Osteocyte (in vitro differentiated cells): ENCODE results near the gene IL10RB. TPM values are rescaled to one million over a fixed set of nuclear protein-coding genes. Genes with fewer than 3 reads are reported as not detected.

Experiments
- DNase-seq: peaks from one replicate; pipeline ENCODE4 v3.0.0; 2021; ENCODE audit warnings: mixed read lengths; ENCODE audit not compliant: unreplicated experiment; ENCODE audit errors: extremely low spot score
- H3K27ac Mint-ChIP-seq: one replicate; pipeline ENCODE4 v1.8.0; 2021; ENCODE audit warnings: mild to moderate bottlenecking, mixed read lengths; ENCODE audit not compliant: unreplicated experiment
- H3K27me3 Mint-ChIP-seq: one replicate; pipeline ENCODE4 v1.8.0; 2021; ENCODE audit warnings: mixed read lengths; ENCODE audit not compliant: unreplicated experiment
- H3K36me3 Mint-ChIP-seq: one replicate; pipeline ENCODE4 v1.8.0; 2021; ENCODE audit warnings: mixed read lengths; ENCODE audit not compliant: unreplicated experiment
- H3K4me1 Mint-ChIP-seq: one replicate; pipeline ENCODE4 v1.8.0; 2021; ENCODE audit warnings: mixed read lengths; ENCODE audit not compliant: unreplicated experiment
- H3K4me3 Mint-ChIP-seq: one replicate; pipeline ENCODE4 v1.8.0; 2021; ENCODE audit warnings: mild to moderate bottlenecking, moderate library complexity, mixed read lengths; ENCODE audit not compliant: unreplicated experiment
- H3K9me3 Mint-ChIP-seq: one replicate; pipeline ENCODE4 v1.8.0; 2021; ENCODE audit warnings: mixed read lengths; ENCODE audit not compliant: unreplicated experiment
- total RNA-seq: library from RNA; stranded (reverse); gene quantifications from 2 replicates; pipeline ENCODE4 v1.2.1, GENCODE V29; 2021
- TF ChIP-seq, protein P1 (sequence below): fragments of 200-600 bp; sonication (generic); IDR thresholded peaks from 2 replicates; pipeline ENCODE4 v1.5.0; 2021; ENCODE audit warnings: antibody characterized with exemption, mild to moderate bottlenecking, moderate library complexity

IL10RB gene
- total RNA-seq, 1 donor from 2014 or later: 21.1 TPM

DNA sequence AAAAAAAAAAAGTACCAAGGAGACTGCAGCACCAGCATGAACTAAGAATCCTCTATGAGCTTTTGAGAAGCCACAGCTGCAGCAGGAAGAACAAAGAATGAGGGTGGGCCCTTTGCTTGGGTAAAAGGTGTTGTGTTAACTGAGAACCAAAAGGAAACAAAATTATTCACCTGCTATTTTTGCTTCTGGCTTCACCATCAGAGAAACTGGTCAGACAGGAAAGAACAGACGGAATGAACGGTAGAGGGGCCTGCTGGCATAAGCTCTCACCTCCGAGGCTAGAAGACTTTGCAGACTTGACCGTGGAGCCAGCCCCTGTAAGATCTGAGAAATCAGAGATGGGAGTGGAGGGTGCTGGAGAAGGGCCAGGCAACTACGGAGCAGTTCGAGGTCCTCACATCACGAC is 27.6 kb downstream of the IL10RB start:
- no peaks in the 10 kb centered on the region for H3K27me3 Mint-ChIP-seq
- H3K4me3 Mint-ChIP-seq: no peak overlapping the region
- H3K4me1 Mint-ChIP-seq: peaks cover 10% of the 10 kb centered on the region
- no peak for DNase-seq
- no peaks in the 10 kb centered on the region for H3K9me3 Mint-ChIP-seq
- no peak overlapping the region for H3K27ac Mint-ChIP-seq
- peaks cover 12% of the 10 kb centered on the region for H3K36me3 Mint-ChIP-seq
- TF ChIP-seq, protein P1, sequence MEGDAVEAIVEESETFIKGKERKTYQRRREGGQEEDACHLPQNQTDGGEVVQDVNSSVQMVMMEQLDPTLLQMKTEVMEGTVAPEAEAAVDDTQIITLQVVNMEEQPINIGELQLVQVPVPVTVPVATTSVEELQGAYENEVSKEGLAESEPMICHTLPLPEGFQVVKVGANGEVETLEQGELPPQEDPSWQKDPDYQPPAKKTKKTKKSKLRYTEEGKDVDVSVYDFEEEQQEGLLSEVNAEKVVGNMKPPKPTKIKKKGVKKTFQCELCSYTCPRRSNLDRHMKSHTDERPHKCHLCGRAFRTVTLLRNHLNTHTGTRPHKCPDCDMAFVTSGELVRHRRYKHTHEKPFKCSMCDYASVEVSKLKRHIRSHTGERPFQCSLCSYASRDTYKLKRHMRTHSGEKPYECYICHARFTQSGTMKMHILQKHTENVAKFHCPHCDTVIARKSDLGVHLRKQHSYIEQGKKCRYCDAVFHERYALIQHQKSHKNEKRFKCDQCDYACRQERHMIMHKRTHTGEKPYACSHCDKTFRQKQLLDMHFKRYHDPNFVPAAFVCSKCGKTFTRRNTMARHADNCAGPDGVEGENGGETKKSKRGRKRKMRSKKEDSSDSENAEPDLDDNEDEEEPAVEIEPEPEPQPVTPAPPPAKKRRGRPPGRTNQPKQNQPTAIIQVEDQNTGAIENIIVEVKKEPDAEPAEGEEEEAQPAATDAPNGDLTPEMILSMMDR: no peak

DNA sequence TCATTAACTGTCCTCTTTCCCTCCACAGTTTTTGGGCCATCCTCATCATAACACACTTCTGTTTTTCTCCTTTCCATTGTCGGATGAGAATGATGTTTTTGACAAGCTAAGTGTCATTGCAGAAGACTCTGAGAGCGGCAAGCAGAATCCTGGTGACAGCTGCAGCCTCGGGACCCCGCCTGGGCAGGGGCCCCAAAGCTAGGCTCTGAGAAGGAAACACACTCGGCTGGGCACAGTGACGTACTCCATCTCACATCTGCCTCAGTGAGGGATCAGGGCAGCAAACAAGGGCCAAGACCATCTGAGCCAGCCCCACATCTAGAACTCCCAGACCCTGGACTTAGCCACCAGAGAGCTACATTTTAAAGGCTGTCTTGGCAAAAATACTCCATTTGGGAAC is 30.0 kb downstream of the IL10RB start:
- Mint-ChIP-seq H3K4me1 (peaks cover 7% of the 10 kb centered on the region), H3K9me3 (no peaks in the 10 kb centered on the region), H3K27ac (no peak overlapping the region), H3K36me3 (peaks cover 12% of the 10 kb centered on the region), H3K27me3 (no peaks in the 10 kb centered on the region), H3K4me3 (no peak overlapping the region)
- no peak for DNase-seq
- TF ChIP-seq, protein P1: no peak

DNA sequence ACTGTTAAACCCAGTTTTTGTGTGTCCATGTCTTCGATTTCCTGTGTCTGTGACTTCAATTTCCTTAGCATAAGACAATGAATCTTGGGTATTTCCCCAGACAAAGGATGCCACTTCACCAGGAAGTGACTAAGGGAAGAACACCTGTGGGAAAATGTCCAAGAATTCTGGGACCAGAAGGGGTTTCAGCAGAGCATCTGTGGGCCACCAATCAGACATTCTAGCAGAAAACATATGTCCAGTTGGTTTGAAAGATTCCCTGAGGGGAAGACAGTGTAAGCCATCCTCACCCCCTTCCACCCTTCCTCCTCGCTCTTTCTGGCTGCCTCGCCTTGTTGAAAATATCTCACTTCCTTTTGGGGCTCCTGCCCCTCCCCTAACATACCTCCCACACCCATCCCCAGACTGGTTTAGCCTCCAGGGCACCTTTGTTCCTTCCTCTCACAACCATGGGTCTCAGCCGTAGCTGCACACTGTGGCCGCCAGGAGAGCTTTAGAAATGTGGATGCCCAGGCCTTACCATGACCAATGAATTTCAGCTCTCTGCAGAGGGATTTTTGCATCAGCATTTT is 33.1 kb downstream of the IL10RB start:
- H3K4me3 Mint-ChIP-seq: no peak overlapping the region
- H3K36me3 Mint-ChIP-seq: no peaks in the 10 kb centered on the region
- peaks cover 7% of the 10 kb centered on the region for H3K4me1 Mint-ChIP-seq
- no peak for DNase-seq
- TF ChIP-seq, protein P1: no peak
- no peaks in the 10 kb centered on the region for H3K9me3 Mint-ChIP-seq
- no peaks in the 10 kb centered on the region for H3K27me3 Mint-ChIP-seq
- H3K27ac Mint-ChIP-seq: no peak overlapping the region

DNA sequence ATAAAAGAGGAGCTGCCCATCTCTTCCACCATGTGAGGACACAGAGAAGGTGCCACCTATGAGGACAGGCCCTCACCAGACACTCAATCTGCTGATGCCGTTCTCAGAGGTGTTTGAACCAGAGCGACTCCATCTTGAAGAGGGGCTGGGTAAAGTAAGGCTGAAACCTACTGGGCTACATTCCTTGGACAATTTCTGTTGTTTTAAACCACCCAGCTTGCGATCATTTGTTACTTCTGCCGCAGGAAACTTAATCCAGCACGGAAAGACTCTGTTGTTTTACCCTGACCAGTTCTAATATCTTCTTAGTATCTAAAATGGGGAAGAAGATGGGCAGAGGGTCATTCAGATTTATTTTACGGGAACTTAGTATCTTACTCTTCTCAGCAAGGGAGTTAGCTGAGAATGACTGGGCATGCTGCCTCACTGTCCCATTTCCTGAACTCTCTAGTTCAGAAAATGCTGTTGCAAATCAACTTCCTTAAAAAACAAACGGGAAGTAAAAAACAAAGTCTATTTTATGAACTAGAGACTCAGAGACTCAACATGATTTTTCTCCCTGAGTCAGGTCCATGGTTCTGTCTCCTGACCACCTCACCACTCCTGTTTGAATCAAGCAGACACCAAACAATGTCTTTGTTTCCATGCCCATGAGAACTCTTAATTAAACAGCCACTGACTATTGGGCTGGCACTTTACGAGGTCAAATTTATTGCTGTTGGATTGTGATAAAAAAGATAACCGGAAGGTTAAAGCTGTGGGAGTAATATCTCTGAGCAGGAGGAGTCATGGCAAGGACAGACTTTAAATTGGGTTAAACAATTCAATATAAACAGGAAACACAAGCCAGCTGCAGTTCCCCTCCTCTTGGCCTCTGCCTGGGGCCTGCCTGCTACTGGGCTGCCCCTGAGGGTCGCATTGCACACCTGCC is 34.8 kb downstream of the IL10RB start:
- Mint-ChIP-seq H3K4me3 (no peak overlapping the region), H3K27ac (no peak overlapping the region), H3K9me3 (no peaks in the 10 kb centered on the region), H3K36me3 (no peaks in the 10 kb centered on the region), H3K27me3 (no peaks in the 10 kb centered on the region), H3K4me1 (peaks cover 7% of the 10 kb centered on the region)
- TF ChIP-seq, protein P1: no peak
- DNase-seq: no peak

DNA sequence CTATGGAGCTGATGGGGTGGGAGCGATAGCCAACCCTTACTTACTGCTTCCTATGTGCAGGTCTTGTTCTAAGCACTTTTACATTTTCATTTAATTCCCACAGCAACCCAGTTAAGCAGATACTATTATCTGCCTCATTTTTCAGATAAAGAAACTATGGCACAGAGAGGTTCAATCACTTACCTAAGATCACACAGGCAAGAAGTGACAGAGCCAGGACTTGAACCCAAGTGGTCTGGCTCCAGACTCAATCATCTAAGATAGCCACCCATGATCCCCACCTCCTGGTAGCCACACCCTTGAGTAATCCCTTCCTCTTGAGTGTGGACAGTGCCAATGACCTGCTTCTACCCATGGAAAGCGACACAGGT is 35.5 kb downstream of the IL10RB start:
- Mint-ChIP-seq H3K9me3 (no peaks in the 10 kb centered on the region), H3K4me3 (no peak overlapping the region), H3K27ac (no peak overlapping the region), H3K27me3 (no peaks in the 10 kb centered on the region), H3K36me3 (no peaks in the 10 kb centered on the region), H3K4me1 (peaks cover 7% of the 10 kb centered on the region)
- no peak for DNase-seq
- TF ChIP-seq, protein P1: no peak
